BE2C (cell line): ENCODE measurements around the gene HNRNPH1.
"Not testable (repeated sequence)": the region's sequence is repeated elsewhere in the genome, so short reads cannot be mapped to it uniquely, and the experiment has no call there.

Experiments used
- DNase-seq: peaks from one replicate; pipeline ENCODE4 v3.0.0-alpha.2; 2020
- H3K27me3 ChIP-seq: fragments of 250-450 bp; sonication (Bioruptor Pico); 2 replicates; pipeline ENCODE4 v1.5.1; 2020; ENCODE audit warnings: mild to moderate bottlenecking
- H3K36me3 ChIP-seq: fragments of 250-450 bp; sonication (Bioruptor Pico); 2 replicates; pipeline ENCODE4 v1.5.1; 2020; ENCODE audit warnings: mild to moderate bottlenecking
- H3K4me1 ChIP-seq: fragments of 250-450 bp; sonication (Bioruptor Pico); 2 replicates; pipeline ENCODE4 v1.5.1; 2020
- H3K4me3 ChIP-seq: 2 replicates; pipeline ENCODE4 v1.5.1; 2011; ENCODE audit warnings: low read depth, low read length
- H3K9me3 ChIP-seq: fragments of 250-450 bp; sonication (Bioruptor Pico); 2 replicates; pipeline ENCODE4 v1.5.1; 2020
- TF ChIP-seq, protein P1 (sequence below): IDR thresholded peaks from 2 replicates; pipeline ENCODE4 v1.5.1; 2012; ENCODE audit warnings: mild to moderate bottlenecking, low read depth, low read length

Gene HNRNPH1

GRCh38 chr5:179648410-179648809 is 24.9 kb upstream of the HNRNPH1 start:
- Histone ChIP-seq H3K4me1 (no peaks in the 10 kb centered on the region), H3K4me3 (no peak overlapping the region), H3K9me3 (no peaks in the 10 kb centered on the region), H3K36me3 (no peaks in the 10 kb centered on the region), H3K27me3 (no peaks in the 10 kb centered on the region)
- TF ChIP-seq, protein P1, sequence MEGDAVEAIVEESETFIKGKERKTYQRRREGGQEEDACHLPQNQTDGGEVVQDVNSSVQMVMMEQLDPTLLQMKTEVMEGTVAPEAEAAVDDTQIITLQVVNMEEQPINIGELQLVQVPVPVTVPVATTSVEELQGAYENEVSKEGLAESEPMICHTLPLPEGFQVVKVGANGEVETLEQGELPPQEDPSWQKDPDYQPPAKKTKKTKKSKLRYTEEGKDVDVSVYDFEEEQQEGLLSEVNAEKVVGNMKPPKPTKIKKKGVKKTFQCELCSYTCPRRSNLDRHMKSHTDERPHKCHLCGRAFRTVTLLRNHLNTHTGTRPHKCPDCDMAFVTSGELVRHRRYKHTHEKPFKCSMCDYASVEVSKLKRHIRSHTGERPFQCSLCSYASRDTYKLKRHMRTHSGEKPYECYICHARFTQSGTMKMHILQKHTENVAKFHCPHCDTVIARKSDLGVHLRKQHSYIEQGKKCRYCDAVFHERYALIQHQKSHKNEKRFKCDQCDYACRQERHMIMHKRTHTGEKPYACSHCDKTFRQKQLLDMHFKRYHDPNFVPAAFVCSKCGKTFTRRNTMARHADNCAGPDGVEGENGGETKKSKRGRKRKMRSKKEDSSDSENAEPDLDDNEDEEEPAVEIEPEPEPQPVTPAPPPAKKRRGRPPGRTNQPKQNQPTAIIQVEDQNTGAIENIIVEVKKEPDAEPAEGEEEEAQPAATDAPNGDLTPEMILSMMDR, result no peak
- no peak for DNase-seq

DNA sequence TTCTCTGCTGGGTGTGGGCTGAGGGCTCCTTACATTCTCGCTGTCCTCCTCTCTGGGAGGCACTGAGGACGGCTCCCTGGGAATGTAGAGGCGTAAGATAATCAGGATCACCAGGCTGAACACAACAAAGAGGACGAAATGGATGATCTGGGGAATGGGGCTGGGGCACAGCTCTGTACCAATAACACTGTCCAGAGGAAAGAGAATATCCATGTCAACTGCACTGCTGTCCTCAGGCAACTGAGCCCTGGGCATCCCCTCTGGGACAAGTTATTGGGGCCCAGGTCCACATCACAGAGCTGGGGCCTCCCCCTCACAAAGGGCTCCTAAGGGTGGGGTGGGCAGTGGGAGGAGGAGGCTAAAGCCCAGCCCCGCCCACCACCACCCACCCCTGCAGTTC is 21.3 kb upstream of the HNRNPH1 start:
- not testable (repeated sequence) for H3K27me3 ChIP-seq, H3K4me3 ChIP-seq, DNase-seq, H3K36me3 ChIP-seq, H3K4me1 ChIP-seq, H3K9me3 ChIP-seq

DNA sequence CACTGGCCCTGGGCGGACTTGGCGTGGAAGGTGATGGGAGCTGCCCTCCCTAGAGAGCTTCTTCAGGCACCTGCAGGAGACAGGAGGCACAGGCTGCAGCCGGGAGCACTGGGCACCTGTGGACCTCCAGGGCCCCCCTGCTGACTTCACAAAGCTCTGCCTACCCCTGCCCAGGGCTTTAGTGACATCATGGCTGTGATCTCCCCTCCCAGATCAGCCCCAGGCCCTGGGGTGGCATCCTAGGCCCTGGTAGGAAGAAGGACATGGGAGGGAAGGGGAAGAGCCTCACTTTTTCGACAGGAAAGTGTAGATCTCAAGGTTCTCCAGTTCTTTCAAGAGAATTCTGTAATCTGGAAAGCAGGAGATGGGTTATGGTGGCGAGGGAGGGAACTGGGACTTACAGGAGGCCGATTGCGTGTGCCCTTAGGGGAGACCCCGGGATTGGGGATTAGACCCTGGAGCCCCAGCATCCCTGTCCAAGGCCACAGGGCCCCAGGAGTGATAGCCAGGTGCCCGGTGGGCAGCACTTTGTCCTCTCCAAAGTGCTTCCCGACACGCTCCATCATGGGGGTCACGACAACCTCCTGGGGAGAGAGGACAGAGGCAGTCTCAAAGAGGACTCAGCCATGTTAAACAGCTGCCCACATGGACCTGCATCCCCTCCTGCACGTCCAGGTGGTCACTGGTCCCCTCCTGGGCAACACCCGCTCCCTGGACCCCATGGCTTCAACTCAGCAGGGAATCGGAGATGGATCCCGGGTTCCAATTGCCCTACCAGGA is 19.9 kb upstream of the HNRNPH1 start:
- DNase-seq, H3K4me1 ChIP-seq, H3K27me3 ChIP-seq, H3K4me3 ChIP-seq, H3K9me3 ChIP-seq, H3K36me3 ChIP-seq: not testable (repeated sequence)

- H3K36me3 ChIP-seq, H3K9me3 ChIP-seq, H3K4me3 ChIP-seq, H3K27me3 ChIP-seq, H3K4me1 ChIP-seq, DNase-seq: not testable (repeated sequence)
These were observed 19.2 kb upstream of the HNRNPH1 start for GRCh38 chr5:179642626-179643025.

DNA sequence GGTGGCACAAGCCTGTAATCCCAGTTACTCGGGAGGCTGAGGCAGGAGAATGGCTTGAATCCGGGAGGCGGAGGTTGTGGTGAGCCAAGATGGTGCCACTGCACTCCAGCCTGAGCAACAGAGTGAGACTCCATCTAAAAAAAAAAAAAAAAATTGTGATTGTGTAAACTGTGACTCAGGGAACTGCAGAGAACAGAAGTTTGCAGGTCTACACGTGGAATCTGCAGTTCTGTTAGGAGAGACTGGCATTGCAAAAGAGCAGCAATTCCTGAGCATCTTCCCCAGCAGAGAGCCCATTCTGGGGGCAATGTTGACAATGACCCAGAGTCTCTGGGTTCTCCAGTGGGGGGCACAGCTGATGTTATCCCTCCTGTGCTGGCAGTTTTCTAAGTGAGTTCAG is 18.3 kb upstream of the HNRNPH1 start:
- H3K27me3 ChIP-seq, DNase-seq, H3K9me3 ChIP-seq, H3K36me3 ChIP-seq, H3K4me3 ChIP-seq, H3K4me1 ChIP-seq: not testable (repeated sequence)

GRCh38 chr5:179639296-179639695 is 15.8 kb upstream of the HNRNPH1 start:
- not testable (repeated sequence) for H3K4me1 ChIP-seq, DNase-seq, H3K9me3 ChIP-seq, H3K36me3 ChIP-seq, H3K27me3 ChIP-seq, H3K4me3 ChIP-seq

GRCh38 chr5:179634370-179635172 is 11.1 kb upstream of the HNRNPH1 start:
- H3K9me3 ChIP-seq, H3K36me3 ChIP-seq, DNase-seq, H3K4me3 ChIP-seq, H3K27me3 ChIP-seq, H3K4me1 ChIP-seq: not testable (repeated sequence)

DNA sequence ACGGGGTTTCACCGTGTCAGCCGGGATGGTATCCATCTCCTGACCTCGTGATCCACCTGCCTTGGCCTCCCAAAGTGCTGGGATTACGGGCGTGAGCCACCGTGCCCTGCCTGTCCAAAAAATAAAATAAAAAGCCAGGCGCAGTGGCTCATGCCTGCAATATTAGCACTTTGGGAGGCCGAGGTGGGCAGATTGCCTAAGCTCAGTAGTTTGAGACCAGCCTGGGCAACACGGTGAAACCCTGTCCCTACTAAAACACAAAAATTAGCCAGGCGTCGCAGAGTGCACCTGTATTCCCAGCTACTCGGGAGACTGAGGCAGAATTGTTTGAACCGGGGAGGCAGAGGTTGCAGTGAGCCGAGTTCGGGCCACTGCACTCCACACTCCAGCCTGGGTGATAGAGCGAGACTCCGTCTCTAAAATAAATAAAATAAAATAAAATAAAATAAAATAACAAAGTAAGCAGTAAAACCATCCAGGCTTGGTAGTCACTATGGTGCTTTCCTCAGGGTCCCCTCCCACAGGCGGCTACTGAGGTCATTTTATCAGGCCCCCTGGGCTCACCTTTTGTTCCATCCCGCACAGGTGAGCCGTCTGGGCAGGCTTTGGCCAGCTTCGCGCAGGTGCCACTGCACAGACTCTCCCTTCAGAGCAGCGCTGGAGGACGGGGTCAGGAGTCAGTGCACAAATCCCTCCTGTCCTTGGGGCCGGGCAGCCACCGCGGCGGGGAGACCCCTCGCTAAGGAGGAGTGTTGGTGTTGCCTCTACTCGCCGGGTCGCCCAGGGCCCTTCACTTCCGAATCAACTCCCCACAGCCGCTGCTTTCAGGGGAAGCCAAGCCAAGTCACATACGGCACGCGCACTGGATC is 10.3 kb upstream of the HNRNPH1 start:
- not testable (repeated sequence) for H3K36me3 ChIP-seq, DNase-seq, H3K9me3 ChIP-seq, H3K4me1 ChIP-seq, H3K27me3 ChIP-seq
- H3K4me3 ChIP-seq, result peak overlapping the region; percentile 26; the same call in 1 of the 2 replicates

DNA sequence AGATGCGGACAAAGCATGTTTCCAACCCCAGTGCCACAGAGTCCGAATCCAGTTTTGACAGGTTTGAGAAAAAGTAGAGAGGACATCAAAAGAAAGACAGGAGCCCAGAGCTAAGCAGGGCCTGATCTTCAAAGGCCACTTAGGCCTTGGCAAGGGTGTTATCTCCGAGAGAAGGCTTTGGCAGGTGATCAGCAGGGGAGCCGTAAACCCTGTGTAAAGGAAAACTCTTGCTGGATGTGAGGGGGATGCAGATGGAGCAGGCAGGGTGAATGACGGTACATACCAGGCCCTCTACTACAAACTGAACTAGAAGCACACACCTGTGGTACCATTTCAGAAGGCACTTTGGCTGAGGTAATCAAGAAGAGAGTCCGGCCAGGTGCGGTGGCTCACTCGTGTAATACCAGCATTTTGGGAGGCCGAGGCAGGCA is 1.4 kb upstream of the HNRNPH1 start:
- peaks cover 4% of the 10 kb centered on the region; the same call in 1 of the 2 replicates for H3K4me1 ChIP-seq
- H3K9me3 ChIP-seq, result no peaks in the 10 kb centered on the region
- peaks cover 33% of the 10 kb centered on the region for H3K36me3 ChIP-seq
- peak overlapping the region; percentile 94 for H3K4me3 ChIP-seq
- TF ChIP-seq, protein P1, result no peak
- DNase-seq, result no peak
- no peaks in the 10 kb centered on the region; the same call in 1 of the 2 replicates for H3K27me3 ChIP-seq
